GM18499 (cell line): ENCODE results near the gene CRAT.
"Not testable (repeated sequence)": the region's sequence is repeated elsewhere in the genome, so short reads cannot be mapped to it uniquely, and the experiment has no call there.

Experiments
- ATAC-seq: cut with Tn5 transposase; IDR thresholded peaks from one replicate; pipeline ENCODE4 v1.9.1; 2021; ENCODE audit warnings: moderate number of reproducible peaks; ENCODE audit not compliant: insufficient read depth, unreplicated experiment

The CRAT gene

GRCh38 chr9:129139233-129139992, 28.8 kb upstream of the CRAT start:
- no peak for ATAC-seq

- ATAC-seq: no peak
These were observed 28.1 kb upstream of the CRAT start for GRCh38 chr9:129138476-129139232.

- no peak for ATAC-seq
These were observed 27.5 kb upstream of the CRAT start for GRCh38 chr9:129138144-129138462.

GRCh38 chr9:129137292-129138143, 26.9 kb upstream of the CRAT start:
- ATAC-seq: no peak

- ATAC-seq: no peak
These were observed 25.9 kb upstream of the CRAT start for GRCh38 chr9:129136446-129137035.

GRCh38 chr9:129135476-129135875, 24.9 kb upstream of the CRAT start:
- no peak for ATAC-seq

GRCh38 chr9:129133082-129133481, 22.5 kb upstream of the CRAT start:
- ATAC-seq: no peak

GRCh38 chr9:129131300-129132145, 20.9 kb upstream of the CRAT start:
- no peak for ATAC-seq

GRCh38 chr9:129130791-129131190, 20.2 kb upstream of the CRAT start:
- no peak for ATAC-seq

GRCh38 chr9:129130271-129130670, 19.7 kb upstream of the CRAT start:
- not testable (repeated sequence) for ATAC-seq

- ATAC-seq: no peak
These were observed 18.1 kb upstream of the CRAT start for GRCh38 chr9:129128689-129129088.

- ATAC-seq: no peak
These were observed 16.4 kb upstream of the CRAT start for GRCh38 chr9:129126749-129127618.

- ATAC-seq: no peak
These were observed 14.9 kb upstream of the CRAT start for GRCh38 chr9:129125478-129125877.

GRCh38 chr9:129124506-129125069, 14.0 kb upstream of the CRAT start:
- ATAC-seq: no peak

- ATAC-seq: not testable (repeated sequence)
These were observed 12.4 kb upstream of the CRAT start for GRCh38 chr9:129122976-129123375.

GRCh38 chr9:129122133-129122532, 11.5 kb upstream of the CRAT start:
- no peak for ATAC-seq

GRCh38 chr9:129121483-129121882, 10.9 kb upstream of the CRAT start:
- no peak for ATAC-seq

GRCh38 chr9:129118799-129119198, 8.2 kb upstream of the CRAT start:
- no peak for ATAC-seq
